BE2C (cell line): ENCODE results near the gene LRRC2.

ENCODE experiments used
- DNase-seq: peaks from one replicate; pipeline ENCODE4 v3.0.0-alpha.2; 2020
- H3K27me3 ChIP-seq: fragments of 250-450 bp; sonication (Bioruptor Pico); 2 replicates; pipeline ENCODE4 v1.5.1; 2020; ENCODE audit warnings: mild to moderate bottlenecking
- H3K36me3 ChIP-seq: fragments of 250-450 bp; sonication (Bioruptor Pico); 2 replicates; pipeline ENCODE4 v1.5.1; 2020; ENCODE audit warnings: mild to moderate bottlenecking
- H3K4me1 ChIP-seq: fragments of 250-450 bp; sonication (Bioruptor Pico); 2 replicates; pipeline ENCODE4 v1.5.1; 2020
- H3K4me3 ChIP-seq: 2 replicates; pipeline ENCODE4 v1.5.1; 2011; ENCODE audit warnings: low read depth, low read length
- H3K9me3 ChIP-seq: fragments of 250-450 bp; sonication (Bioruptor Pico); 2 replicates; pipeline ENCODE4 v1.5.1; 2020
- CTCF ChIP-seq: IDR thresholded peaks from 2 replicates; pipeline ENCODE4 v1.5.1; 2012; ENCODE audit warnings: mild to moderate bottlenecking, low read depth, low read length

The LRRC2 gene

GRCh38 chr3:46492890-46493547 lies 73.1 kb downstream of the LRRC2 start:
- no peak for DNase-seq
- H3K27me3 ChIP-seq: no peaks in the 10 kb centered on the region
- H3K4me3 ChIP-seq: no peak overlapping the region
- no peaks in the 10 kb centered on the region for H3K9me3 ChIP-seq
- H3K36me3 ChIP-seq: no peaks in the 10 kb centered on the region
- no peak for TF ChIP-seq CTCF
- H3K4me1 ChIP-seq: no peaks in the 10 kb centered on the region

- no peak overlapping the region for H3K4me3 ChIP-seq
- H3K36me3 ChIP-seq: no peaks in the 10 kb centered on the region
- no peaks in the 10 kb centered on the region for H3K4me1 ChIP-seq
- H3K9me3 ChIP-seq: no peaks in the 10 kb centered on the region
- TF ChIP-seq CTCF: no peak
- H3K27me3 ChIP-seq: no peaks in the 10 kb centered on the region
- DNase-seq: no peak
These were observed 74.7 kb downstream of the LRRC2 start for GRCh38 chr3:46491089-46492070.

DNA sequence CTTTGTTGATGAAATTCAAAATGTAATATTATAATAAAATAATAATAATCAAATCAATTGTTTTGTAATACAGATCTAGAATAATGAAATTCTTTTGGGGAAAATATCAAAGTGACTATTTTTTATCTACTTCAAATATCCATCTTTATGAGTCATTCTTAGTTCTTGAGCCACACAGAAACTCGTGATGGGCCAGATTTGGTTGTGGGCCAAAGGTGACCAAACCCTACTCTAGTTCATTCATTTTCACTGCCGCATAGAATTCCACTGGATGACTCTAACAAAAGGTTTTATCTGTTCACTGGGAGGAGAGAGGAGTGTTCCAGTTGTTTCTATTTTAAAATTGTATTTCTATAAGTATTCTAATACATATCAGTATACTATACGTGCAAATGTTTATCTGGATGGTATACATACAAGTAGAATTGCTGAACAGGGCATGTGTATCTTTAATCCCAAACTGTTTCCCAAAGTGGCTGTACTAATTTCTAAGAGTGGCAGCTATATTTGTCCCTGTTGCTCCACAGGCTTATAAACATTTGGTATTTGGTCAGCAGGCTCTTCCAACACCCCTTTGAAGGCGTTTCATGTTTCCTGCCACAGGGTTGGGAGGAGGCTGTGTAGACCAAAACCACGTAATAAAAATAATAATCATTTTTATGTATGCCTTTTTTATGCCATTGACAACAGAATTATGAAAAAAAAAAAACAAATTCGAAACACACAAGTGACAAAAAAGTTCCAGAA lies 75.6 kb downstream of the LRRC2 start:
- no peak for DNase-seq
- TF ChIP-seq CTCF: no peak
- Histone ChIP-seq H3K36me3 (no peaks in the 10 kb centered on the region), H3K27me3 (no peaks in the 10 kb centered on the region), H3K9me3 (no peaks in the 10 kb centered on the region), H3K4me3 (no peak overlapping the region), H3K4me1 (no peaks in the 10 kb centered on the region)

DNA sequence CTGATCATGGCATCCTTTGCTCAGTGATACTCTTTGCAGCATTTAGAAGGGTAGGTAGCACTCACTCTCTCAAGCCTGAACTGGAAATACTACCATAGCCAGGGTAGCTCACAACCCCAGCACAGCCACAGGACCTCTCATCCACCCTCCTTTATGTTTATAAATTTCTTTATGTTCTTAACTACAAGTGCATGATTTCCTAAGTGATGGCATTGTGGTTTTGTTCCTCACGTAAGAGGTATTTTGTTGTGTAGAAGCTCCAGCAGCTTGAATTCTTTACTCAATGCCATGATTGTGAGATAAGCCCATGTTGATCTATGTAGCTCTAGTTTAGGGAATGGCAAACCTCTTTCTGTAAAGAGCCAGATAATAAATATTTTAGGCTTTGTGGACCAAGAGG lies 76.2 kb downstream of the LRRC2 start:
- no peak for TF ChIP-seq CTCF
- Histone ChIP-seq H3K4me3 (no peak overlapping the region), H3K4me1 (no peaks in the 10 kb centered on the region), H3K9me3 (no peaks in the 10 kb centered on the region), H3K27me3 (no peaks in the 10 kb centered on the region), H3K36me3 (no peaks in the 10 kb centered on the region)
- no peak for DNase-seq

- Histone ChIP-seq H3K4me1 (no peaks in the 10 kb centered on the region), H3K27me3 (no peaks in the 10 kb centered on the region), H3K9me3 (no peaks in the 10 kb centered on the region), H3K4me3 (no peak overlapping the region), H3K36me3 (no peaks in the 10 kb centered on the region)
- DNase-seq: no peak
- TF ChIP-seq CTCF: no peak
These were observed 76.7 kb downstream of the LRRC2 start for GRCh38 chr3:46489381-46489780.
